ENCODE measurements around the gene SCGB1D2.

Gene SCGB1D2

DNA sequence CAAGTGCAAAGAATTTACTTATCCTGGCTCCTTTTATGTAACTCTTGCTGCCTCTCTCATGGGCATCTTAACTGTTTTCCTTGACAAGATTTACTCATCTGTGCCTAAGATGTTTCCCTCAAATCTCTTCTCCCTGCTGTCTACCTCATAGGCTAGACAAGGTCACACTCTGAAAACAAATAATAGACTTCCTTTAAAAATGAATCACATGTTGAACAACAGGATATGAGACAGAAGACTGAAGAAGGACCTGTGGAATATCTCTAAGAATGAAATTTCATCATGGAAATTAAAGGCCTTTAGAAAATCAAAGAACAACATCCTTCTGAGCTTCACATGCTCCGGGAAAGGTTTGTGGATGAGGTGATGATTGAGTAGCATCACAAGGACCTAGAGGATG is 22.0 kb downstream of the SCGB1D2 start:
- no peak for DNase-seq

GRCh38 chr11:62266558-62266957 is 24.5 kb downstream of the SCGB1D2 start:
- peak; percentile 42 for DNase-seq

DNA sequence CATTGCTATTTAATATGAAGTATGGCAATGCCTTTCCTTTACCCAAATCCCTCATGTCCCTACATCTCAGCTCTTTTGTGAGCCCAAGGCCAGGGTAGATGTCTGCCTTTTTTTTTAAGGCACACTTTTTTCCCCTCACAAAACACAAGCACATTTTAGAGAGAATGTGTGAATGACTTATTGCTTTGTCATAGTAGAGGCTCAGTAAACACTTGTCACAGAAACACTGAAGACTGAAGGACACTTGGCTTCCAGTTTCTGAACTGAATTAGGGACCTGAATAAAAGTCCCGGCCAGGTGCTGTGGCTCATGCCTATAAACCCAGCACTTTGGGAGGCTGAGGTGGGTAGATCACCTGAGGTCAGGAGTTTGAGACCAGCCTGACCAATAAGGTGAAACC is 25.0 kb downstream of the SCGB1D2 start:
- DNase-seq = no peak

- no peak for DNase-seq
Observed at GRCh38 chr11:62267576-62267975, 25.5 kb downstream of the SCGB1D2 start.

DNA sequence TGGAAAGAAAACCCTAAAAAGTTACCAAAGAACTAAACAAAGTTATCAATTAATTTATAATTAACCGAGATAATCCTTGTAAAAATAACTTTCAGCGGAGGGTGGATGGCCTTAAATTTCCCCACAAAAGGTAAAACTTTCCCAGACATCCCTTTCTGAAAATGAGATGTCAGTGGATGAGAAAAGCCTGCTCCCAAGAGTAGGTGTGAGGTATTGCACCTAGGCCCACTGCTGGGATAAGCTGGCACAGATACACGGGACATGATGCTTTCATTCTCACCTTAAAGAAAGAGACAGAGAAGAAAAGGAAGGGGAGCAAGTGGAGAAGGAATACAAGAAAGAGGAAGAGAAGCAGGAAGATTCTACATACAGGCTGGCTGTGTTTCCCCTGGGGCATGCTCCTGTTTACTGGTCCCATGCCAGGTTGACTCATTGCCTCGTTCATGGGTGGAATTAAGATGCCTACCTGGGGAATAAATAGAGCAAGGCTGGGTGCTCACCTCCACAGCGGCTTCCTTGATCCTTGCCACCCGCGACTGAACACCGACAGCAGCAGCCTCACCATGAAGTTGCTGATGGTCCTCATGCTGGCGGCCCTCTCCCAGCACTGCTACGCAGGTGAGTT is 27.7 kb downstream of the SCGB1D2 start, which contains the start of gene SCGB2A2:
Gene SCGB2A2 (plus strand): TSS at position 505 of the 625 bp plus-strand sequence. CDS start 59 bp downstream, at position 564.
- DNase-seq = no peak

- DNase-seq = no peak
Observed at GRCh38 chr11:62273284-62273683, 31.2 kb downstream of the SCGB1D2 start.

DNA sequence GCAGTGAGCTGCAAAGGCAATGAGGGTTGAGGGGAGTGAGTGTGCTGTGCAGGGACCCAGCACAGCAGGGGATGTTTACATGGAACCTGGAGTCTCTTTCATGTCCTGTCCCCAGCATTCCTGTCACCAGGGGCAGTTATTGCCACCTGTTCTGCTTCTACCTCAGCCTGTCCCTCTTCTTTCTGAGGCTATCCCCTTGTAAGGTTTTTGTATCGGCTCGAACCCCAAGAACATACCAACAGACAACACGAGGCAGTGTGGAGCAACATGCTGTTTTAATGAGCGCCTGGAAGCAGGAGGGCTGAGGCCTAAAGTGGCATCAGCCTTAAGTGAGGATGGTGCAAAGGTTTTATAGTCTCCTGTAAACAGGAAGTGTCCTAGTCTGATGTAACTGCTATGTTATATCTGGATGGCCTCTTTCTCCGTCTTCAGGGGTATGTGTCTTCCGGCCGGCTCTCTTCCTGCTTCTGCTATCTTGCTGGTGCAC is 31.8 kb downstream of the SCGB1D2 start:
- no peak for DNase-seq

- DNase-seq = no peak
Observed at GRCh38 chr11:62280452-62280851, 38.4 kb downstream of the SCGB1D2 start.

Measured in stimulated activated CD4-positive, alpha-beta T cell treated with anti-CD3 and anti-CD28 coated beads, Interleukin-15, amount 100 ng/mL, for 24 hours (primary cell).